Activated CD4-positive, alpha-beta T cell treated with anti-CD3 and anti-CD28 coated beads, Interleukin-10, Interleukin-2, amounts not matched to agents 100 ng/mL and 50 ng/mL, durations not matched to agents 16 hours and 8 hours (primary cell): ENCODE measurements around the gene TRIP13.
"Not testable (repeated sequence)": the region's sequence is repeated elsewhere in the genome, so short reads cannot be mapped to it uniquely, and the experiment has no call there.

Experiments used
- DNase-seq: peaks from one replicate; pipeline ENCODE4 v3.0.0-alpha.2; 2020

The TRIP13 gene, protein sequence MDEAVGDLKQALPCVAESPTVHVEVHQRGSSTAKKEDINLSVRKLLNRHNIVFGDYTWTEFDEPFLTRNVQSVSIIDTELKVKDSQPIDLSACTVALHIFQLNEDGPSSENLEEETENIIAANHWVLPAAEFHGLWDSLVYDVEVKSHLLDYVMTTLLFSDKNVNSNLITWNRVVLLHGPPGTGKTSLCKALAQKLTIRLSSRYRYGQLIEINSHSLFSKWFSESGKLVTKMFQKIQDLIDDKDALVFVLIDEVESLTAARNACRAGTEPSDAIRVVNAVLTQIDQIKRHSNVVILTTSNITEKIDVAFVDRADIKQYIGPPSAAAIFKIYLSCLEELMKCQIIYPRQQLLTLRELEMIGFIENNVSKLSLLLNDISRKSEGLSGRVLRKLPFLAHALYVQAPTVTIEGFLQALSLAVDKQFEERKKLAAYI

GRCh38 chr5:892394-893136, at the start of gene TRIP13, which contains the start of gene BRD9:
TSS of gene TRIP13 (plus strand) at chr5:892884. CDS start at chr5:892999, 115 bp downstream.
TSS of gene BRD9 (minus strand) at chr5:892801. CDS start at chr5:892657, 144 bp downstream.
- peak; percentile 91 for DNase-seq

GRCh38 chr5:843371-843770, 49.3 kb upstream of the TRIP13 start:
- not testable (repeated sequence) for DNase-seq

GRCh38 chr5:843926-844325, 48.8 kb upstream of the TRIP13 start:
- DNase-seq = not testable (repeated sequence)

GRCh38 chr5:844426-844825, 48.3 kb upstream of the TRIP13 start:
- DNase-seq = not testable (repeated sequence)

- DNase-seq = not testable (repeated sequence)
These were observed 47.5 kb upstream of the TRIP13 start for GRCh38 chr5:845031-845675.

- DNase-seq = not testable (repeated sequence)
These were observed 46.7 kb upstream of the TRIP13 start for GRCh38 chr5:845676-846601.

- DNase-seq = peak; percentile 49
These were observed 46.0 kb upstream of the TRIP13 start for GRCh38 chr5:846602-847091.

DNA sequence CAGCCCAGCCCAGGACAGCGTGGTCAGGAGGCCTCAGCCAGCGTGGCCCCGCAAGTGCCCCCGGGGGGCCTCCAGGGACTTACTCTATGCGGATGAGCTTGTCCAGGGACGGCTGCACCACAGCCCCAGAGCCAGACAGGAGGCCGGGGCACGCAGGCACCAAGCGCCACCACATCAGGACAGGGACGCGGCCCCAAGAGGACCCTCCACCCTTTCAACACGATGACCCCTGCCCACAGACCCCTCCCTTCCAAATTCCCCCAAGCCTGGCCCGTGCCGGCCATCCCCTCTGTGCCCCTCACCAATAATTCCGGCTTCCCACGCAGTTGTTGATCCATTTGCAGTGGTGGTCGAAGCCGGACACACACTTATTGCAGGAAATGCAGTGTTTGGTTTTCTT, 45.5 kb upstream of the TRIP13 start:
- not testable (repeated sequence) for DNase-seq

DNA sequence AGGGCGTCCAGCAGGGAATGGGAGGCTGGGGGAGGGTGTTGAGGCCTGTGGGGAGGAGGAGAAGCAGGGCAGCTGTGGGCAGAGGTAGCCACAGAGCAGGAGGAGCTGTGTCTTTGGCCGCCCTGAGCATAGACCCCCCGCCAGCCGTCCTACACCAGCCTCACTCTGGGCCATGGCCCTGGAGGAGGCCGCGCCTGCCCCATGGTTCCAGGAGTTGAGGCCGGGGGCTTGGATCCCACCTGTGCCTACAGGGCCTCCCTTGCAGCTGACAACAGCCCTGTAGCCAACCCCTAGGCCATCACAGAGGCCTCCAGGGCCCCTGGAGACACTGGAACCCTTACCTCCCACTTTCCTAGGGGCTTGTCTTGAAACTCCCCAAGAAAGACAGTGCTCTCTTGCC, 44.9 kb upstream of the TRIP13 start:
- DNase-seq = not testable (repeated sequence)

GRCh38 chr5:848671-849111, 44.0 kb upstream of the TRIP13 start:
- DNase-seq = no peak

DNA sequence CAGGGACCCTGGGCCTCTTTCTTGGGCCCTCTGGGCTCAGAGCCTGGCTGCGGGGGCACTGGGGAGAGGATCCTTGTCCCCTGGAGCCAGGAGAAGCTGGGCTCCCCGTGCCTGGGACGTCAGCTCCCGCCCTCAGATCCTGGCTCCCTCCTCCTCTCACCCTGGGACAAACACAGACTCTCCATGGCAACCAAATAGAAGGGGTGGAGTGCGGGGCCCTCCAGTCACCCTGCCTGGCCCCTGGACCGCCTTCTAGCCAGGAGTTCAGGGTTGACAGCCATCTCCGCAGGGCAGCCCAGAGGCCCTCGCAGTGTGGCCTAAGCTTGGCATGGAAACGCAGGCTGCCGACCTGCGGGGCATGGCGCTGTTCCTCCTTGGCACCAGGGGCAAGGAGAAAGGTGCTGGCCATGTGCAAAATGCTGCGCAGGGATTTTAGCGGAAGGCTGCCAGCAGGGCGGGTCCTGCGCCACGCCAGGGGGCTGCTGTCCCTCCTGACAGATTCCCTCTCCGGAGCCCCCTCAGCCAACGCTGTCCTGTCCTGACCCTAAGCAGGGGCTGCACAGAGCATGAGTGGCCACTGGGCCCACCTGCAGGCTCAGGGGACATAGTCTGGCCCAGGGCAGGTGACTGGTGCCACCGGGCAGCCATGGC, 42.9 kb upstream of the TRIP13 start:
- DNase-seq = no peak

- DNase-seq = no peak
These were observed 42.1 kb upstream of the TRIP13 start, which contains the start of gene ZDHHC11 for GRCh38 chr5:850511-851006. TSS of gene ZDHHC11 (minus strand) at chr5:850986. CDS start at chr5:850602, 384 bp downstream.

GRCh38 chr5:851076-851475, 41.6 kb upstream of the TRIP13 start:
- no peak for DNase-seq

DNA sequence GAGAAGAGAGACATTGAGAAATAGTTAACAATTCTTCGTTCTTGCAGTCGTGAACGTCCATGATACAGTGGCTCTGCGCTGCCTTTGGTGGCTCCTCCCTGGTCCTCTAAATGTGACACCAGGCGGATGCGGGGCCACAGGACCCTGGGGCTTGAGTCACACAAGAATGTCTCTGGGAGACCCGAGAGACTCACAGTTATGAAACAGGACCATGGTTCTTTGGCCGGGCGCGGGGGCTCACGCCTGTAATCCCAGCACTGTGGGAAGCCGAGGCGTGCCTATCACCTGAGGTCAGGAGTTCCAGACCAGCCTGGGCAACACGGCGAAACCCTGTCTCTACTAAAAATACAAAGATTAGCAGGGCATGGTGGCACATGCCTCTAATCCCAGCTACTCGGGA, 41.1 kb upstream of the TRIP13 start:
- DNase-seq = no peak

GRCh38 chr5:852018-852417, 40.7 kb upstream of the TRIP13 start:
- no peak for DNase-seq

- DNase-seq = no peak
These were observed 40.0 kb upstream of the TRIP13 start for GRCh38 chr5:852431-853401.

- DNase-seq = not testable (repeated sequence)
These were observed 39.1 kb upstream of the TRIP13 start for GRCh38 chr5:853416-854090.

DNA sequence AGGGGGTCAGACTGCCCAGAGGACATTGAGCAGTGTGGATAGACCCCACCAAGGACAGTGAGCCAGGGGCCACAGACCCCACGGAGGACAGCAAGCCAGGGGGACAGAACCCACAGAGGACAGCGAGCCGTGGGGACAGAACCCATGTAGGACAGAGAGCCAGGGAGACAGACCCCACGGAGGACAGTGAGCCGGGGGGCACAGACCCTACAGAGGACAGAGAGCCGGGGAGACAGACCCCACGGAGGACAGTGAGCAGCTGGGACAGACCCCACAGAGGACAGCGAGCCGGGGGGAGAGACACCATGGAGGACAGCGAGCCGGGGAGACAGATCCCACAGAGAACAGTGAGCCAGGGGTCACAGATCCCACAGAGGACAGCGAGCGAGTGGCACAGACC, 38.5 kb upstream of the TRIP13 start:
- DNase-seq = no peak
